LNCaP clone FGC (cell line): ENCODE measurements around the gene PCDHA2.
A peak's percentile ranks its signal among the peaks of the same experiment; 100 is the strongest.

Experiments used
- DNase-seq: peaks from one replicate; pipeline ENCODE4 v3.0.0-alpha.2; 2011; ENCODE audit warnings: low read depth
- H3K4me3 ChIP-seq: 2 replicates; pipeline ENCODE4 v1.5.1; 2011; ENCODE audit warnings: mild to moderate bottlenecking, low read depth, low read length, control low read depth
- CTCF ChIP-seq: IDR thresholded peaks from 2 replicates; pipeline ENCODE4 v1.5.1; 2012; ENCODE audit warnings: mild to moderate bottlenecking; ENCODE audit not compliant: control insufficient read depth, insufficient read depth; ENCODE audit errors: extremely low read depth

Gene PCDHA2

GRCh38 chr5:140840978-140841962, 46.6 kb downstream of the PCDHA2 start, which contains the start of gene PCDHA8:
Gene PCDHA8 (plus strand): TSS chr5:140841187. CDS start chr5:140841322, 135 bp downstream.
- peak; percentile 53 for TF ChIP-seq CTCF
- H3K4me3 ChIP-seq, result no peak within 1 kb of the TSS
- no peak for DNase-seq

- TF ChIP-seq CTCF, result no peak
- no peak for DNase-seq
- no peak overlapping the region for H3K4me3 ChIP-seq
Observed at GRCh38 chr5:140842798-140843733, 48.4 kb downstream of the PCDHA2 start.
